KMS-11 (cell line): ENCODE data around the gene TNFRSF18.

Experiments used
- H2AFZ ChIP-seq: fragments of 200-600 bp; sonication (generic); 2 replicates; pipeline ENCODE4 v1.6.1; 2016; ENCODE audit warnings: antibody characterized with exemption, mixed run types, low read depth
- H3K27ac ChIP-seq: fragments of 200-600 bp; sonication (generic); 2 replicates; pipeline ENCODE4 v1.6.1; 2016; ENCODE audit warnings: mild to moderate bottlenecking, mixed run types
- H3K27me3 ChIP-seq: fragments of 200-600 bp; sonication (generic); 2 replicates; pipeline ENCODE4 v1.6.1; 2017; ENCODE audit warnings: mild to moderate bottlenecking, low read depth, mixed run types, moderate library complexity; ENCODE audit not compliant: insufficient read depth
- H3K36me3 ChIP-seq: fragments of 200-600 bp; sonication (generic); 2 replicates; pipeline ENCODE4 v1.6.1; 2017; ENCODE audit warnings: mild to moderate bottlenecking, mixed run types; ENCODE audit not compliant: insufficient read depth
- H3K4me1 ChIP-seq: fragments of 200-600 bp; sonication (generic); 2 replicates; pipeline ENCODE4 v1.6.1; 2016; ENCODE audit warnings: mild to moderate bottlenecking, low read depth, mixed run types; ENCODE audit not compliant: poor library complexity, severe bottlenecking
- H3K4me2 ChIP-seq: fragments of 200-600 bp; sonication (generic); 2 replicates; pipeline ENCODE4 v1.7.0; 2016; ENCODE audit warnings: mild to moderate bottlenecking, mixed run types
- H3K4me3 ChIP-seq: fragments of 200-600 bp; sonication (generic); IDR thresholded peaks from 2 replicates; pipeline ENCODE4 v1.6.1; 2017; ENCODE audit warnings: low read depth, low read length, mixed read lengths; ENCODE audit not compliant: insufficient read depth
- H3K79me2 ChIP-seq: fragments of 200-600 bp; sonication (generic); 2 replicates; pipeline ENCODE4 v1.6.1; 2016; ENCODE audit warnings: low read depth, mixed run types; ENCODE audit not compliant: insufficient read depth
- H3K9ac ChIP-seq: fragments of 200-600 bp; sonication (generic); 2 replicates; pipeline ENCODE4 v1.6.1; 2016; ENCODE audit warnings: mild to moderate bottlenecking, mixed run types
- H4K20me1 ChIP-seq: fragments of 200-600 bp; sonication (generic); 2 replicates; pipeline ENCODE4 v1.6.1; 2016; ENCODE audit warnings: mild to moderate bottlenecking, mixed run types; ENCODE audit not compliant: insufficient read depth
- CTCF ChIP-seq: fragments of 200-600 bp; sonication (generic); conservative IDR thresholded peaks from 2 replicates; pipeline ENCODE4 v1.6.1; 2017; ENCODE audit warnings: low read depth, mild to moderate bottlenecking, antibody characterized with exemption, low read length, moderate library complexity, mixed read lengths

The TNFRSF18 gene

GRCh38 chr1:1229770-1230169 is 23.4 kb upstream of the TNFRSF18 start:
- Histone ChIP-seq H4K20me1 (no peaks in the 10 kb centered on the region), H3K9ac (no peak overlapping the region), H3K36me3 (no peaks in the 10 kb centered on the region), H3K27ac (no peak overlapping the region), H3K79me2 (peaks cover 48% of the 10 kb centered on the region), H2AFZ (no peak overlapping the region), H3K4me2 (no peak overlapping the region), H3K4me3 (no peak overlapping the region), H3K27me3 (no peaks in the 10 kb centered on the region), H3K4me1 (peaks cover 4% of the 10 kb centered on the region)
- no peak for TF ChIP-seq CTCF

GRCh38 chr1:1228596-1229321 is 22.4 kb upstream of the TNFRSF18 start:
- peaks cover 48% of the 10 kb centered on the region for H3K79me2 ChIP-seq
- no peak for TF ChIP-seq CTCF

GRCh38 chr1:1228187-1228586 is 21.8 kb upstream of the TNFRSF18 start:
- Histone ChIP-seq H3K27ac (no peak overlapping the region), H3K79me2 (peaks cover 44% of the 10 kb centered on the region), H2AFZ (no peak overlapping the region), H3K4me2 (no peak overlapping the region), H4K20me1 (no peaks in the 10 kb centered on the region), H3K4me1 (peaks cover 4% of the 10 kb centered on the region), H3K9ac (no peak overlapping the region), H3K27me3 (no peaks in the 10 kb centered on the region), H3K4me3 (no peak overlapping the region), H3K36me3 (peaks cover under 1% of the 10 kb centered on the region; the same call in 1 of the 2 replicates)
- TF ChIP-seq CTCF = no peak

More at GRCh38 chr1:1228596-1229321, 22.4 kb upstream of the TNFRSF18 start:
- Histone ChIP-seq H3K36me3 (no peaks in the 10 kb centered on the region), H3K4me1 (peaks cover 4% of the 10 kb centered on the region), H3K4me2 (no peak overlapping the region), H2AFZ (no peak overlapping the region), H4K20me1 (no peaks in the 10 kb centered on the region), H3K4me3 (no peak overlapping the region), H3K9ac (no peak overlapping the region), H3K27ac (no peak overlapping the region), H3K27me3 (no peaks in the 10 kb centered on the region)

GRCh38 chr1:1227386-1227785 is 21.0 kb upstream of the TNFRSF18 start:
- no peak for TF ChIP-seq CTCF
- Histone ChIP-seq H3K79me2 (peaks cover 43% of the 10 kb centered on the region), H3K4me3 (no peak overlapping the region), H3K27me3 (no peaks in the 10 kb centered on the region), H3K9ac (no peak overlapping the region), H4K20me1 (no peaks in the 10 kb centered on the region), H2AFZ (no peak overlapping the region), H3K4me2 (no peak overlapping the region), H3K4me1 (peaks cover 4% of the 10 kb centered on the region), H3K27ac (no peak overlapping the region), H3K36me3 (peaks cover 6% of the 10 kb centered on the region; the same call in 1 of the 2 replicates)
